Stimulated activated CD8-positive, alpha-beta memory T cell treated with anti-CD3 and anti-CD28 coated beads, Interleukin-4, amount 100 ng/mL, for 4 hours (primary cell): ENCODE measurements around the gene TMEM239.

Experiments used
- DNase-seq, 2 donors: peaks; one replicate each; pipeline ENCODE4 v3.0.0-alpha.2; 2020; ENCODE audit warnings: low read depth in 2 of 2, low spot score in 1 of 2

The TMEM239 gene

GRCh38 chr20:2846698-2847097 is 30.5 kb downstream of the TMEM239 start:
- DNase-seq, result no peak

DNA sequence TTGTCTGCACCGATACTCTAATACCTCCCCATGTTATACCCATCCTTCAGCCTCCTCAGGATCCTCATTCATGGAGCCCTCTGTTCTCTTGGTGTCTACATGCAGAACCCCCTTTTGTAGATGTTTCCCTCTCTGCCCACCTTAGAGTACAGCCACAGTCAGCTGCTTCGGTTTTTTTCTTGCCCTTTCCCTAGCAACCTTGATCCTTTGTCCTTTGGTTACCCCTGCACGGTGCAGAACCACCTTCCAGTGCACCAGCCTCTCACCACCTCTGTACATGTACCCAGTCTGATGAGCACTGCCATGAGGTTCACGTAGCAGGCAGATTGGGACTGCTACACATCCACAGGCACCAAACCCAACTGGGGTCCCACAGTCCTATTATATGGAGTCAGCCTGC is 31.6 kb downstream of the TMEM239 start:
- no peak for DNase-seq

GRCh38 chr20:2849529-2849928 is 33.4 kb downstream of the TMEM239 start:
- no peak for DNase-seq

- no peak for DNase-seq
These were observed 34.9 kb downstream of the TMEM239 start for GRCh38 chr20:2851086-2851485.

DNA sequence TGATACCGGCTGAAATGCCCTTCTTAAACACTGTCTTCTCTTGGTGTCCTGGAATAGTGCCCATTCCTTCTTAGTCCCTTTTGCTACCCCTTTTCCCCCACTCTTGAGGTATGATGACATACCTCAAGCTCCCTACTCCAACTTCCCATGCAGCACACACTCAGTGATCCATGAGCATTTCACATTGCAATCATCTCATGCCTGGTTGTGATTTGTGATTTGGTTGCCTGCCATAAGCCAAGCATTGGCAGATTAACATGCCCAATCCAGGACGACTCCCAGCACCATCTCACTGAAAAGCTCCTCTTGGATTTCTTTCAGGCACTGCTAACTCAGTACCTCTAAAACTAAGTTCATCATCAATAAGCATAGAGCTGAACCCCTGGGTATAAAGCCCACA is 42.4 kb downstream of the TMEM239 start:
- DNase-seq, result no peak

GRCh38 chr20:2859330-2860121 is 43.4 kb downstream of the TMEM239 start:
- no peak for DNase-seq

DNA sequence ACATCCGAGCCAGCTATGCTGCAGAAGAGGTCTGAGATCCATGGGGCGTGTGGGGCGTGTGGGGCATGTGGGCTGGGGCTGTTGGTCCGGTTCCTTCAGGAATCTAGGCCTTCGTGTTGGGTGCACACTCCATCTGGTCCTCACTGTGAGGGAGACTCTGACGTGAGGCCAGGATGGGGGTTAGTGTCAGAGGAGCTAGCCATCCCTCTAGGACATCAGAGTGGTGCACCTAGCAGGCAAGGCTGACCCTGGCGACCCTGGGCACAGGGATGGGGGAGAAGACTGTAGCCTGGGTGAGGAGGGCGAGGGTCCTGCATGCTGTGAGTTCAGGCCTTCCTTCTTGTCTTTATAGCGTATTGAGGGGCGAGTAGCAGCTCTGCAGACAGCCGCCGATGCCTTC is 48.5 kb downstream of the TMEM239 start:
- no peak for DNase-seq

GRCh38 chr20:2865101-2865500 is 48.9 kb downstream of the TMEM239 start:
- DNase-seq, result no peak

- peak; percentile 29 to 41 for DNase-seq
These were observed 49.5 kb downstream of the TMEM239 start for GRCh38 chr20:2865630-2866029.

GRCh38 chr20:2866236-2866635 is 50.1 kb downstream of the TMEM239 start:
- no peak for DNase-seq

- DNase-seq, result no peak
These were observed 51.1 kb downstream of the TMEM239 start for GRCh38 chr20:2867081-2867864.
